Measurements from ENCODE around the gene PRM1.

GRCh38 chr16:11303405-11304138 is 22.4 kb upstream of the PRM1 start:
- TF ChIP-seq CTCF (conservative IDR thresholded peaks at IDR 0.05; ENCODE audit: low read length) (no peak), EZH2phosphoT487 (IDR thresholded peaks at IDR 0.05; ENCODE audit: borderline replicate concordance, low read depth, low read length) (no peak)

Data from OCI-LY7 (cell line).